ENCODE measurements around the gene ZNF862.

ZNF862 gene

GRCh38 chr7:149801002-149801566, 37.1 kb upstream of the ZNF862 start:
- H3K27ac Mint-ChIP-seq = no peak overlapping the region
- ATAC-seq (ENCODE audit: low read depth) (no peak), DNase-seq (ENCODE audit: low spot score in 2 of 2) (no peak)
- no peaks in the 10 kb centered on the region for H3K9me3 Mint-ChIP-seq
- H3K36me3 Mint-ChIP-seq = no peaks in the 10 kb centered on the region
- peaks cover 1% of the 10 kb centered on the region for H3K27me3 Mint-ChIP-seq
- H3K4me1 Mint-ChIP-seq = peaks cover 3% of the 10 kb centered on the region
- no peak overlapping the region for H3K4me3 Mint-ChIP-seq

- Mint-ChIP-seq H3K36me3 (no peaks in the 10 kb centered on the region), H3K4me3 (no peak overlapping the region), H3K9me3 (no peaks in the 10 kb centered on the region), H3K4me1 (peaks cover 3% of the 10 kb centered on the region), H3K27ac (no peak overlapping the region), H3K27me3 (peaks cover 6% of the 10 kb centered on the region)
- DNase-seq (ENCODE audit: low spot score in 2 of 2) = no peak
- ATAC-seq (ENCODE audit: low read depth) = no peak
Measured at GRCh38 chr7:149801816-149802215, 36.4 kb upstream of the ZNF862 start.

GRCh38 chr7:149802966-149803365, 35.2 kb upstream of the ZNF862 start:
- Mint-ChIP-seq H3K4me1 (peaks cover 3% of the 10 kb centered on the region), H3K36me3 (no peaks in the 10 kb centered on the region), H3K27ac (no peak overlapping the region), H3K27me3 (peaks cover 9% of the 10 kb centered on the region), H3K4me3 (no peak overlapping the region), H3K9me3 (no peaks in the 10 kb centered on the region)
- ATAC-seq (ENCODE audit: low read depth) = no peak
- no peak for DNase-seq (ENCODE audit: low spot score in 2 of 2)

GRCh38 chr7:149803551-149804074, 34.6 kb upstream of the ZNF862 start:
- no peak overlapping the region for H3K4me3 Mint-ChIP-seq
- no peaks in the 10 kb centered on the region for H3K36me3 Mint-ChIP-seq
- ATAC-seq (ENCODE audit: low read depth) (no peak), DNase-seq (ENCODE audit: low spot score in 2 of 2) (no peak)
- H3K27me3 Mint-ChIP-seq = peaks cover 9% of the 10 kb centered on the region
- H3K27ac Mint-ChIP-seq = no peak overlapping the region
- H3K9me3 Mint-ChIP-seq = no peaks in the 10 kb centered on the region
- H3K4me1 Mint-ChIP-seq = peaks cover 3% of the 10 kb centered on the region

GRCh38 chr7:149804106-149804505, 34.1 kb upstream of the ZNF862 start:
- Mint-ChIP-seq H3K27ac (no peak overlapping the region), H3K36me3 (no peaks in the 10 kb centered on the region), H3K4me3 (no peak overlapping the region), H3K9me3 (no peaks in the 10 kb centered on the region), H3K4me1 (peaks cover 3% of the 10 kb centered on the region), H3K27me3 (peaks cover 10% of the 10 kb centered on the region)
- no peak for DNase-seq (ENCODE audit: low spot score in 2 of 2)
- ATAC-seq (ENCODE audit: low read depth) = no peak

GRCh38 chr7:149806726-149807125, 31.4 kb upstream of the ZNF862 start:
- Mint-ChIP-seq H3K4me1 (no peaks in the 10 kb centered on the region), H3K4me3 (no peak overlapping the region), H3K9me3 (no peaks in the 10 kb centered on the region), H3K27me3 (peaks cover 17% of the 10 kb centered on the region), H3K27ac (no peak overlapping the region), H3K36me3 (no peaks in the 10 kb centered on the region)
- DNase-seq (ENCODE audit: low spot score in 2 of 2) (no peak), ATAC-seq (ENCODE audit: low read depth) (no peak)

GRCh38 chr7:149808311-149808710, 29.9 kb upstream of the ZNF862 start:
- H3K9me3 Mint-ChIP-seq = no peaks in the 10 kb centered on the region
- H3K36me3 Mint-ChIP-seq = no peaks in the 10 kb centered on the region
- H3K27me3 Mint-ChIP-seq = peaks cover 17% of the 10 kb centered on the region
- no peaks in the 10 kb centered on the region for H3K4me1 Mint-ChIP-seq
- H3K27ac Mint-ChIP-seq = no peak overlapping the region
- DNase-seq (ENCODE audit: low spot score in 2 of 2) (no peak), ATAC-seq (ENCODE audit: low read depth) (no peak)
- no peak overlapping the region for H3K4me3 Mint-ChIP-seq

GRCh38 chr7:149809215-149809614, 29.0 kb upstream of the ZNF862 start:
- Mint-ChIP-seq H3K27me3 (peaks cover 17% of the 10 kb centered on the region), H3K27ac (no peak overlapping the region), H3K36me3 (no peaks in the 10 kb centered on the region), H3K9me3 (no peaks in the 10 kb centered on the region), H3K4me3 (no peak overlapping the region), H3K4me1 (no peaks in the 10 kb centered on the region)
- DNase-seq (ENCODE audit: low spot score in 2 of 2) = no peak
- ATAC-seq (ENCODE audit: low read depth) = no peak

- DNase-seq (ENCODE audit: low spot score in 2 of 2) (no peak), ATAC-seq (ENCODE audit: low read depth) (no peak)
- H3K9me3 Mint-ChIP-seq = no peaks in the 10 kb centered on the region
- no peaks in the 10 kb centered on the region for H3K36me3 Mint-ChIP-seq
- H3K27me3 Mint-ChIP-seq = peaks cover 15% of the 10 kb centered on the region
- no peaks in the 10 kb centered on the region for H3K4me1 Mint-ChIP-seq
- H3K27ac Mint-ChIP-seq = no peak overlapping the region
- no peak overlapping the region for H3K4me3 Mint-ChIP-seq
Measured at GRCh38 chr7:149811221-149811620, 27.0 kb upstream of the ZNF862 start.

GRCh38 chr7:149811831-149812490, 26.2 kb upstream of the ZNF862 start:
- Mint-ChIP-seq H3K36me3 (no peaks in the 10 kb centered on the region), H3K4me1 (no peaks in the 10 kb centered on the region)
- ATAC-seq (ENCODE audit: low read depth) = no peak

GRCh38 chr7:149813254-149814035, 24.7 kb upstream of the ZNF862 start:
- Mint-ChIP-seq H3K4me3 (no peak overlapping the region), H3K27ac (no peak overlapping the region), H3K36me3 (no peaks in the 10 kb centered on the region), H3K9me3 (no peaks in the 10 kb centered on the region), H3K27me3 (peaks cover 12% of the 10 kb centered on the region), H3K4me1 (no peaks in the 10 kb centered on the region)
- ATAC-seq (ENCODE audit: low read depth) (no peak), DNase-seq (ENCODE audit: low spot score in 2 of 2) (no peak)

More at GRCh38 chr7:149811831-149812490, 26.2 kb upstream of the ZNF862 start:
- no peak for DNase-seq (ENCODE audit: low spot score in 2 of 2)
- Mint-ChIP-seq H3K27me3 (peaks cover 13% of the 10 kb centered on the region), H3K4me3 (no peak overlapping the region), H3K27ac (no peak overlapping the region), H3K9me3 (no peaks in the 10 kb centered on the region)

- no peak for DNase-seq (ENCODE audit: low spot score in 2 of 2)
- H3K4me1 Mint-ChIP-seq = no peaks in the 10 kb centered on the region
- ATAC-seq (ENCODE audit: low read depth) = no peak
- no peak overlapping the region for H3K27ac Mint-ChIP-seq
- no peaks in the 10 kb centered on the region for H3K9me3 Mint-ChIP-seq
- H3K27me3 Mint-ChIP-seq = peaks cover 9% of the 10 kb centered on the region
- H3K36me3 Mint-ChIP-seq = no peaks in the 10 kb centered on the region
- H3K4me3 Mint-ChIP-seq = no peak overlapping the region
Measured at GRCh38 chr7:149814494-149814893, 23.7 kb upstream of the ZNF862 start.

- Mint-ChIP-seq H3K9me3 (no peaks in the 10 kb centered on the region), H3K36me3 (no peaks in the 10 kb centered on the region), H3K4me3 (no peak overlapping the region), H3K27me3 (peaks cover 5% of the 10 kb centered on the region), H3K4me1 (no peaks in the 10 kb centered on the region), H3K27ac (no peak overlapping the region)
- ATAC-seq (ENCODE audit: low read depth) (no peak), DNase-seq (ENCODE audit: low spot score in 2 of 2) (no peak)
Measured at GRCh38 chr7:149815121-149815520, 23.1 kb upstream of the ZNF862 start.

- ATAC-seq (ENCODE audit: low read depth) (no peak), DNase-seq (ENCODE audit: low spot score in 2 of 2) (no peak)
- H3K4me3 Mint-ChIP-seq = no peak overlapping the region
- peaks cover 4% of the 10 kb centered on the region for H3K27me3 Mint-ChIP-seq
- no peaks in the 10 kb centered on the region for H3K9me3 Mint-ChIP-seq
- no peaks in the 10 kb centered on the region for H3K36me3 Mint-ChIP-seq
- no peak overlapping the region for H3K27ac Mint-ChIP-seq
- H3K4me1 Mint-ChIP-seq = no peaks in the 10 kb centered on the region
Measured at GRCh38 chr7:149815661-149816266, 22.4 kb upstream of the ZNF862 start.

Measured in memory B cell (primary cell).